Raji (cell line): Measurements from ENCODE around the gene XPO4.

Source experiments
- POLR2A ChIP-seq: IDR thresholded peaks from 2 replicates; pipeline ENCODE4 v1.6.1; 2011; ENCODE audit warnings: low read depth, low read length, control low read depth; ENCODE audit not compliant: insufficient read depth

The XPO4 gene

GRCh38 chr13:20773194-20774080, 129.1 kb downstream of the XPO4 start, which contains the start of gene EEF1AKMT1:
Gene EEF1AKMT1, minus strand, starts transcription at chr13:20773961. Its CDS starts 16,363 bp downstream, at chr13:20757598.
- TF ChIP-seq POLR2A, result peak; percentile 68

GRCh38 chr13:20772401-20773131, 130.0 kb downstream of the XPO4 start:
- no peak for TF ChIP-seq POLR2A

GRCh38 chr13:20769834-20770233, 132.7 kb downstream of the XPO4 start:
- no peak for TF ChIP-seq POLR2A

GRCh38 chr13:20769091-20769490, 133.5 kb downstream of the XPO4 start:
- TF ChIP-seq POLR2A, result no peak

- no peak for TF ChIP-seq POLR2A
Observed at GRCh38 chr13:20767309-20767943, 135.1 kb downstream of the XPO4 start.

- no peak for TF ChIP-seq POLR2A
Observed at GRCh38 chr13:20760872-20761271, 141.7 kb downstream of the XPO4 start.

- no peak for TF ChIP-seq POLR2A
Observed at GRCh38 chr13:20754009-20754408, 148.5 kb downstream of the XPO4 start.

- no peak for TF ChIP-seq POLR2A
Observed at GRCh38 chr13:20749377-20749776, 153.2 kb downstream of the XPO4 start.

GRCh38 chr13:20740021-20740420, 162.5 kb downstream of the XPO4 start:
- TF ChIP-seq POLR2A, result no peak

GRCh38 chr13:20738616-20739015, 163.9 kb downstream of the XPO4 start:
- TF ChIP-seq POLR2A, result no peak

- TF ChIP-seq POLR2A, result no peak
Observed at GRCh38 chr13:20729633-20730585, 172.6 kb downstream of the XPO4 start.

- TF ChIP-seq POLR2A, result no peak
Observed at GRCh38 chr13:20728579-20729311, 173.8 kb downstream of the XPO4 start.

- TF ChIP-seq POLR2A, result no peak
Observed at GRCh38 chr13:20727856-20728255, 174.7 kb downstream of the XPO4 start.
